ENCODE measurements around the gene SPRR2D.
"Not testable (repeated sequence)": the region's sequence is repeated elsewhere in the genome, so short reads cannot be mapped to it uniquely, and the experiment has no call there.

Gene SPRR2D

DNA sequence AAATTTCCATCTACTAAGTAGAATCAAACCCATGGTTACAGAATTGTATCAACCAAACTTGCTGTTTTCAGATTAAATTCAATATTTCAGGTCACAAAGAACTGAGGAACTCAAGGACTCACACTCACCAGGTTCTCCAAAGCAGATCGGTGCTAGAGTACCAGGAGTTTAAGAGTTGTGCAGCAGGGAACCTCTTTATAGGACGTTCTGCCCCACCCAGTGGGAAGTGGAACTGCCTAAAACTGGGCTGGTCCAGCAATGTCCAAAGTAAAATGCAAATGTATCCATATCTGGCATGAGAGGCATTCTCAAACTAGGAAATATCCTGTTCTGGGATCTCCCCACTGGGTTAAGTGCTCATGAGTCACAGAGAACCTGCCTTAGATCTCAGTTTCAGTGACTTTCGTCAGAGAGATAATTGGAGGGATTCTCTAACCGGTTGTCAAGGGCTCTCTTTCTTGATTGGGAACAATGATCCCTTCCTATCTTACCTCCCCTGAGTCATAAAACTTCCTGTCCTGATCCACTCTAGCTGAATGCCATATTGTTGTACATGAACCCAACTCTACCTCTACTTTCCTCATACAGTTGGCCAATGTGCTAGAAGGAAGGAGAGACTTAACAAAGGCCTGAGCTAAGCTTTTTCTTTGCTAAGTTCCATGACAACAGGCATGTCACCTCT, at the start of gene SPRR2D:
Gene SPRR2D (minus strand): TSS at position 171 of the 682 bp plus-strand sequence. CDS start 774 bp downstream, outside the sequence.
- DNase-seq (ENCODE audit: low spot score): no peak

DNA sequence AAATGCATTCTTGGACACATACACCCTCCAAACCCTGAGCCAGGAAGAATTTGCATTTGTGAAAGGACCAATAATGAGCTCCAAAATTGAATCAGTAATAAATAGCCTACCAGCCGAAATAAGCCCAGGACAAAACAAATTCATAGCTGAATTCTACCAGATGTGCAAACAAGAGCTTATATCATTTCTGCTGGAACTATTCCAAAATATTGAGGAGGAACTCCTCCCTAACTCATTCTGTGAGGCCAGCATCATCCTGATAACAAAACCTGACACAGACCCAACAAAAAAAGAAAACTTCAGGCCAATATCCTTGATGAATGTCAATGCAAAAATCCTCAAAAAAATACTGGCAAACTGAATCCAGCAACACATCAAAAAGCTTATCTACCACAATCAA, 46.7 kb upstream of the SPRR2D start:
- DNase-seq (ENCODE audit: low spot score): no peak

DNA sequence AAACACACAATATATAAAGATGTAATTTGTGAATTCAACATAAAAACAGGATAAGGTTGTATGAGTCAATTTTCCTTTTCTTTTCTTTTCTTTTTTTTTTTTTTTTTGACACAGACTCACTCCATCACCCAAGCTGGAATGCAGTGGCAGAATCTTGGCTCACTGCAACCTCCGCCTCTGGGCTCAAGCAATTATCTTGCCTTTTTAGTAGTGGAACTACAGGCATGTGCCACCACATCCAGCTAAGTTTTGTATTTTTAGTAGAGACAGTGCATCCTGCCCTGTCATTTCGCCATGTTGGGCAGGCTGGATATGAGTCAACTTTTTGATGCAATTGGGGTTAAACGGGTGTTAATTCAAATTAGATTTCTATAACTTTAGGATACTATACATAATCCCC, 40.8 kb upstream of the SPRR2D start:
- DNase-seq (ENCODE audit: low spot score): no peak

DNA sequence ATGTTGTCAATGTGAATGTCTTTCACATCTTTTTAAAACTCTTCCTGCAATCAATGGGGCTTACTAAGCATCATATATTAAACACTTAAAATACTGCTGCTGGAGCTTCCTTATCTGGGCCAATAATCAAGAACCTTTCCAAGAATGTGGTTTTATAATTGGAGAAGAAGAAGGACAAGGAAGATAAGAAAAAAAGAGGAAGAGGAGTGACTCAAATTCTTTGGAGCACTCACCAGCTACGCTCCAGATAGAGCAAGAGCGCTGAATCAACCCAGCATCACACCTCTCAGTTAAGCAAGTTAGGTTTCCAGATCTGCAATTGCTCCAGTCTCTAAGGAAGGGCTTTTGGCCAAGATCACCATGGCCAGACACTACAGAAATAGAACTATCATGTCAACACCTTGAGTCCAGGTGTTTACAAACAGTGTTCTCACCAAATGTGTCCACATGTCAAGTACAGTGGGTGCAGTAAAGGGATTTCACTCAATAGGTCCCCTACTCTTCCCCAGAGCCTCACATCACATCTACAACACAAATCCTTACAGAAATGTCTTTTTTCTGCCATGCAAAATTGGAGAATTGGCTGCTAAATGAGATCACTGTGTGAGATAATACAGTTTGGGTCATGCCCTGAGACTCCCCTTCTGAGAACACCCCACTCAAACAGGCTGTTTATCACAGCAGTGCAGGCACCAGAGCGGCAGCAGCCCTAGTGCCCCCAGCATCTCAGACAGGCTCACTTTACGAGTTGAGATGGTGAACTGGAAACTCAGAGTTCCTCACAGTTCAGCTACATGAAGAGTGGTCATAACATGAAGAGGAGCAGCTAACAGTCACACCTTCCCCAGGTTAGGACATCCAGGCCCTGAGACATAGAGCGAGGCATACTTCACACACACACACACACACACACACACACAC, 32.1 kb upstream of the SPRR2D start:
- DNase-seq (ENCODE audit: low spot score): no peak

DNA sequence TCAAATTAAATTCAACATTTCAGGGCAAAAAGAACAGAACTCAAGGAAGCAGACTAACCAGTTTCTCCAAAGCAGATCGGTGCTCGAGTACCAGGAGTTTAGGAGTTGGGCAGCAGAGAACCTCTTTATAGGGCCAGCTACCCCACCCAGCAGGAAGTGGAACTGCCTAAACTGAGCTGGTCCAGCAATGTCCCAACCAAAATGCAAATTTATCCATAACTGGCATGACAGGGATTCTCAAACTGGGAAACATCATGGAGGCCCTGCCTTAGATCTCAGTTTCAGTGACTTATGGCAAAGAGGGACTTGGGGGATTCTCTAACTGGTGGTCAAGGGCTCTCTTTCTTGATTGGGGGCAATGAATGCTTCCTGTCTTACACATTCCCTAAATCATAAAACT, 30.6 kb upstream of the SPRR2D start, which contains the start of gene SPRR2B:
Gene SPRR2B (minus strand): TSS at position 101 of the 400 bp plus-strand sequence. CDS start 772 bp downstream, outside the sequence.
- DNase-seq (ENCODE audit: low spot score): no peak

DNA sequence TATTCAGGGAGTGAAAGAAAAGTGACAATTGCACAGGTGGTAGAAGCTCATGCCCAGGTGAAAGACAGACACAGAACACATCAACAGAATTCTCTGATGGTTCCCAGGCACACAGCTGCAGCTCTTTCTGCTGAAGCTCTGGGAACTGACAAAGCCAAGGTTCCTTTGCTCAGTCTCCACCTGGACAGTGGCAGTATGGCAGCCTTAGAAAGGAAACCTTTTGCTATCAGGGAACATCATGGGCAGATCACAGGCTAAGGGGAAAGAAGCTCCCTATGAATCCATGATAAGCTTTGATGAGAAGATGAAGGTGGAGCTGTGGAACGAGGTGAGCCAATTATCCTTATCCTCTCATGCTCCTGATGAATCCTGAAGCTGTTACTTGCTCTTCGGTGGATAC, 29.3 kb upstream of the SPRR2D start:
- DNase-seq (ENCODE audit: low spot score): no peak

DNA sequence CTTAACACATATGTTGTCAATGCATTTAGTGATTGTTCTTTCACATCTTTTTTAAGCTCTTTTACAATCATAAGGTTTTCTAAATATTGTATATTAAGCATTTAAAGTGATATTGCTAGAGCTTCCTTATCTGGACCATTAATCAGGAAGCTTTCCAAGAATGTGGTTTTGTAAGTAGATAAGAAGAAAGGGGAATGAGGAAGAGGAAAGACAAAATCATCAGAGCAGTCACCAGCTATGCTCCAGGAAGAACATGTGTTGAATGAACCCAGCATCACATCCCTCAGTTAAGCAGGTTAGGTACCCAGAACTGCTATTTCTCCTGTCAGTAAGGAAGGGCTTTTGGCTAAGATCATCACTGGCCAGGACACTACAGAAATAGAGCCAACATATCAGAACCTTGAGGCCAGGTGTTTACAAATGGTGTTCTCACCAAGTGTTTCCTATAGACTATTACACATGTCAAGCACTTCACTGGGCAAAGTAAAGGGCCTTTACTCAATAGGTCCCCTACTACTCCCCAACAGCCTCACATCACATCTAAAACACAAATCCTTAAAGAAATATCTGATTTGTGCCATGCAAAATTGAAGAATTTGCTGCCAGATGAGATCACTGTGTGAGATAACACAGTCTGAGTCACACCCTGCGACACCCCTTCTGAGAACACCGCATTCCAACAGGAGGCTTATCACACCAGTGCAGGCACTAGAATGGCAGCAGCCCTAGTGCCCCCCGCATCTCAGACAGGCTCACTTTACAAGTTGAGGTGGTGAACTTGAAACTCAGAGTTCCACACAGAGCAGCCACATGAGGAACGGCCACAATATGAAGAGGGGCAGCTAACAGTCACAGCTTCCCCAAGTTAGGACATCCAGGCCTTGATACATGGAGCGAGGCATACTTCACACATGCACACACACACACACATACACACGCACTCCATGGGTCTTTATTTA, 18.2 kb upstream of the SPRR2D start:
- no peak for DNase-seq (ENCODE audit: low spot score)

DNA sequence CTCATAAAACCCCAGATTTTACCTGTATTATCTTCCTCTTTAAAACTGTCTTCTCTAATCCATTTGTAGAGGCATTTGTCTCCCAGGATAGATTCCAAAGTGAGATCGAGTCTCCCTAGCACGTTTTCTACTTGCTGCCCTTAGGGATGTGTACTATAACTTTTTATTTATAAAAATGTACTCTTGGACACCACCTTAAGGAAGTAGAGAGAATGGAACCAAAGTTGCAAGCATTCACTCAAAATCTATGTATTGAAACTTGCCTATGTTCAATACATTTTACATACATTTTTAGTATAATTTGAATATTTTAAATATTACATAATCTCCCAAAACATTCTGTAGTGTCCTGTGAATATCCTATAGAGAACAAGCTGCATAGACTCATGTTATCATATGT, 17.2 kb upstream of the SPRR2D start:
- DNase-seq (ENCODE audit: low spot score): no peak

DNA sequence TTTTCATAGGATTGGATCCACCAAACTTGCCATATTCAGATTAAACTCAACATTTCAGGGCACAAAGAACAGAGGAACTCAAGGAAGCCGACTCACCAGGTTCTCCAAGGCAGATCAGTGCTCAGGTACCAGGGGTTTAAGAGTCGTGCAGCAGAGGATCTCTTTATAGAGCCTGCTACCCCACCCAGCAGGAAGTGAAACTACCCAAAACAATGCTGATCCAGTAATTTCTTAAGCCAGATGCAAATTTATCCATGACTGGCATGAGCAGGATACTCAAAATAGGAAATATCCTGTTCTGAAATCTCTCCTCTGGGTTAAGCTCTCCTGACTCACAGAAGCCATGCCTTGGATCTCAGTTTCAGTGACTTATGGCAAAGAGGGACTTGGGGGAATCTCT, 16.5 kb upstream of the SPRR2D start, which contains the start of gene SPRR2A:
Gene SPRR2A (minus strand): TSS at position 138 of the 400 bp plus-strand sequence. CDS start 777 bp downstream, outside the sequence.
- DNase-seq (ENCODE audit: low spot score): no peak

DNA sequence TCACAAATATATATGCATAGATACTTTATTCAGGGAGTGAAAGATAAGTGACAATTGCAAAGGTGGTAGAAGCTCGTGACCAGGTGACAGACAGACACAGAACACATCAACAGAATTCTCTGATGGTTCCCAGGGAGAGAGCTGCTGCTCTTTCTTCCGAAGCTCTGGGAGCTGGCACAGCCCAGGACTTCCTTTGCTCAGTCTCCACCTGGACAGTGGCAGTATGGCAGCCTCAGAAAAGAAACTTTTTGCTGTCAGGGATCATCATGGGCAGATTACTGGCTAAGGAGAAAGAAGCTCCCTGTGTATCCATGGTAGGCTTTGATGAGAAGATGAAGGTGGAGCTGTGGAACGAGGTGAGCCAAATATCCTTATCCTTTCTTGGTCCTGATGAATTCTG, 15.2 kb upstream of the SPRR2D start:
- DNase-seq (ENCODE audit: low spot score): not testable (repeated sequence)

DNA sequence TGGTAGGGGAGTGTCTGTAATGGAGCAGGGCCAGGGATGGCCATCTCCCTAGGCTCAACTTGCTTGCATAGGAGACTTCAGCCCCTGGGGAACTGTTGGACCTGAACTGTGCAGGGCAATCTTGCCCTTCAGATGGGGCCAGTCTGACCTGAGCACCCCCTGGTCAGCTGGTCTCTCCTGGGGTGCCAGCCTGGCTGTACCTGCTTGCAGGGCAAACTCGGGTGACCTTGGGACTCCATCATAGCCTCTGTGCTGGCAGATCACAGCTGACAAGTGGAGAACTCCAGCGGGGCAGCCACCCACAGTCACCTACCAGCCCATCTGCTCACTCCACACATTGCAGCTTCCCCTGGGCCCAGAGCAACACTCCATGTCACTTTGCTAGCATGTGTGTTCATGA, 8.3 kb upstream of the SPRR2D start:
- DNase-seq (ENCODE audit: low spot score): no peak

DNA sequence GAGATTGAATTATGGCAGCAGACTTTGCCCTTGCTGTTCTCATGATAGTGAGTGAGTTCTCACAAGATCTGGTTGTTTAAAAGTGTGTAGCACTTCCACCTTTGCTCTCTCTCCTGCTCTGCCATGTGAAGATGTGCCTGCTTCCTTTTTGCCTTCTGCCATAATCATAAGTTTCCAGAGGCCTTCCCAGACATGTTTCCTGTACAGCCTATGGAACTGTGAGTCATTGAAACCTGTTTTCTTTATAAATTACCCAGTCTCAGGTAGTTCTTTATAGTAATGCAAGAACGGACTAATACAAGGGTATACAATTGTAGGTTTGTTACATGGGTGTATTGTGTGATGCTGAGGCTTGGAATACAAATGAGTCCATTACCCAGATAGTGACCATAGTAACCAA, 5.7 kb downstream of the SPRR2D start:
- DNase-seq (ENCODE audit: low spot score): no peak

DNA sequence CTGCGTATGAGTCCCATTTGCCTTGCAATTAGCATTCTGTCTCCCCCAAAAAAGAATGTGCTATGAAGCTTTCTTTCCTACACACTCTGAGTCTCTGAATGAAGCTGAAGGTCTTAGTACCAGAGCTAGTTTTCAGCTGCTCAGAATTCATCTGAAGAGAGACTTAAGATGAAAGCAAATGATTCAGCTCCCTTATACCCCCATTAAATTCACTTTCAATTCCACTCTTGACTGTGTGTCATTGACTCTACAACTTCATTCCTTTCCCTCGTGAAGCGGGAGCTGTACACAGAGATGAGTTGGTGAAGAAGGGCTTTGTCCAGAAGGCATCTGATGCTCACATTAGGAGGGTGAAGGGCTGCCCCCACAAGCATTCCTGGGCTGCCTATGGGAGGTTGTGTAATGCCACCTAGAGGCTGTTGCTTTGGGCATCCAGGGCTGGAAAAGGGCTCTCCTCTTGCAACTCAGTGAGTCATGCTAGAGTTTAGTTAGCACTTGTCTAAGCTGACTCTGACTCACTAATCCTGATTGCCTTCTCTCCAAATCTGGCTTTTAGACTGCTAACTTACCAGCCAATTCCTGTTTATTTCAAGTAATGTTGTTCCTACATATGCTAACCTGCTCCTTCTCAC, 8.1 kb downstream of the SPRR2D start:
- no peak for DNase-seq (ENCODE audit: low spot score)

DNA sequence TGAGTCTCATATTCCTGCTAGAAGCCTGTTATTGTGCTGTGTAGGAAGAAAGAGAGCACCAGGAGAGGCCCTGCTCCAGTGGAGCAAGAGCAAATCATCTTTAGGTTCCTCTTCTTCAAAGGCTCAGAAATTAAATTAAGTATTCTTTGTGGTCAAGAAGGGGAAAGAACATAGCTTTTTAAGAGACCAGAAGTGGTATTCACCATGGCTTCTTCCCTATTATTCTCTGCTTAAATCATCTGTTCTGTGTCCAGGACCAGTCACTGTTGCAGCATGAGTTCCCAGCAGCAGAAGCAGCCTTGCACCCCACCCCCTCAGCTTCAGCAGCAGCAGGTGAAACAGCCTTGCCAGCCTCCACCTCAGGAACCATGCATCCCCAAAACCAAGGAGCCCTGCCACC, 8.8 kb downstream of the SPRR2D start:
- DNase-seq (ENCODE audit: low spot score): no peak

DNA sequence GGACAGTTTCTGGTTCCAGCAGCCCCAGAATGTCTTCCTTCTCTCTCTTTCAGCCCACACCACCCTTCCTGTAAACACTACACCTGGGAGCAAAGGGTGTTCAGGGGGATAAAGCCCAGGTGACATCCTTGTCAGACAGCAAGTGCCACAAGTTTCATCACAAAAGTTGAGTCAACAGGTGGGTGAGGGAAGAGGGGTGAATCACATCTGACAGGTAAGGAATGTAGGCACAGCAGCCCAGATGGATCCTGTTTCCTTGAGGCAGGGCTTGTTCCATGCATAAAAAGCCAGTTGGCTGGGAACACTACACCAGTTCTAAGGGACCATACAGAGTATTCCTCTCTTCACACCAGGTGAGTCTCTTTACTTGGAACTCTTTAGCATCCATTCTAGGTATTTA, 10.0 kb downstream of the SPRR2D start, which contains the start of gene SPRR1B:
Gene SPRR1B (plus strand): TSS at position 309 of the 400 bp plus-strand sequence. CDS start 1,143 bp downstream, outside the sequence.
- DNase-seq (ENCODE audit: low spot score): no peak

DNA sequence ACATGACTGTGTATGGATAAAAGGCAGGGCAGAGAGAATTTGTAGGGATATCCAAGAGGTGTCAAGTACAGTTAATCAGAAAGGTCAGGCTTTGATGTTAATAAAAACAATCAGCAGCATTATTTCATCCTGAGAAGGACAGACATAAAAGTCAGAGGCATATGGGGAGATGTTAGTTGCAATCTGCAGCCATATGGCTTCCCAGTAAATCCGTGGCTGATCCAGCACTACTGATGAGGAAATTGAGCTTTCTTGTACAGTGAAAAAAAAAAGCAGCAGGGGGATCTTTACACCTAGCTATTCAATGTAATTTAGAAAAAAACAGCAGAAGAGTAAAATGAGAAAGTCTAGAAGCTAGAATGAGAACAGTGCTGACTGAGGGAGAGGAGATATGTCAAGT, 12.2 kb downstream of the SPRR2D start:
- no peak for DNase-seq (ENCODE audit: low spot score)

DNA sequence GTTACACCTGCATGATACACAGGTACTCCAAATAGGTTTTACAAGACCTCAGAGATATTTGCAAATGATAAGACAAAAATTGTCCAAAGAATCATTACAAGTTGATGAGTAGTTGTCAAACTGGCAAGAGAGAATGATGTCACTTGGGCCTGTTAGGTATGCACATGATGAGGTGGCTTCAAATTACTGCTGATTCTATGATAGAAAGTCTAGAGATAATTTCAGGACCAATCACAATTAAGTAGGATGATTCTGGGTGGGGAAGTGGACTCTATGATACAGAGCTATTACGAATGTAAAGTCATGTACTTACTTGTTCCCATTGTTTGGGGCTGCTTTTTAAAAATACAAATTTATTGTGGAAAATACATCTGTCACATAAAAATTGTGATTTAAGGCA, 15.1 kb downstream of the SPRR2D start:
- DNase-seq (ENCODE audit: low spot score): no peak

DNA sequence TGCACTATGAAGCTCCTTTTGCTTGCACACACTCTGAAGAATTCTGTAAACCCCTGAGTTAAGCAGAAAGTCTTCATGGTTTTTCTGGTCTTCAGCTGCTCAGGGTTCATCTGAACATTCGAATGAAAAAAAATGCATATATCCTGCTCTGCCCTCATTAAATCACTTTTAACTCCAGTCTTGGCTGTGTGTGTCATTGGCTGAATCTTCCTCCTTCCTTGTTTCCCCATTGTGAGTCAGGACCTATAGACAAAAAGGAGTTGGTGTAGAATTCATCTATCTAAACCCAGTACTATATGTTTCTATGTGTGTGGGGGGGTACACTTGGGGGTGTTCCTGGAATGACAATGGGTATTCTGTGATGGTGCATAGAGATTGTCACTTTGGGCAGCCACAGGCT, 16.5 kb downstream of the SPRR2D start:
- no peak for DNase-seq (ENCODE audit: low spot score)

DNA sequence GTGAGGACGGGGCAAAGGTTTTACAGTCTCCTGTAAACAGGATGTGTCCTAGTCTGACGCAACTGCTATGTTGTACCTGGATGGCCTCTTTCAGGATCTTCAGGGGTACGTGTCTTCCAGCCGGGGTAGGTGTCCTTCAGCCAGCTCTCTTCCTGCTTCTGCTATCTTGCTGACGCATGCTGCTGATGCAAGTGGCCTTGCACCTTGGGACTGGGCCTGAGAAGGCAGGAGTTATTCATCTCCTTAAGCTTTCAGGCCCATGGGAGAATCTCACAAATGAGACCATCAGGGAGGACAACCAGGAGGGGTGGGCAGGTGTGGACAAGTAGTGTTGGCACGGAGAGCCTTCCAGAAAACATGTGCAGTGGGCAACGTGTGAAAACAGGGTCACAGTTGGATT, 17.8 kb downstream of the SPRR2D start:
- no peak for DNase-seq (ENCODE audit: low spot score)

DNA sequence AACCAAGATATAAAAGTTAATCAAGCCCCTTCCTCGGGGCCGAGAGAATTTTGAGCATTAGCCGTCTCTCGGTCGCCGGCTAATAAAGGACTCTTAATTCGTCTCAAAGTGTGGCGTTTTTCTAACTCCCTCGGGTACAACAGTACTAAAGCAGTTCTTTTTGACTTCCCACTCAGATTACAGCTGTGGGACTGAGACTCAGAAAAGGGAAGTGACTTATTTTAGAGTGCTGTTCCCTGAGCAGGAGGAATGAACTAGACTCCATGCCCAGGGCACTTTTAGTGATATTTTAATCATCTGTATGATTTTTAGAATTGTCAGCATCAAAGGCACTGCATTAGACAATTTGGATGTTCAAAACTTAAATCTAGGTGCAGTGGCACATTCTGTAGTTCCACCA, 18.6 kb downstream of the SPRR2D start:
- DNase-seq (ENCODE audit: low spot score): not testable (repeated sequence)

DNA sequence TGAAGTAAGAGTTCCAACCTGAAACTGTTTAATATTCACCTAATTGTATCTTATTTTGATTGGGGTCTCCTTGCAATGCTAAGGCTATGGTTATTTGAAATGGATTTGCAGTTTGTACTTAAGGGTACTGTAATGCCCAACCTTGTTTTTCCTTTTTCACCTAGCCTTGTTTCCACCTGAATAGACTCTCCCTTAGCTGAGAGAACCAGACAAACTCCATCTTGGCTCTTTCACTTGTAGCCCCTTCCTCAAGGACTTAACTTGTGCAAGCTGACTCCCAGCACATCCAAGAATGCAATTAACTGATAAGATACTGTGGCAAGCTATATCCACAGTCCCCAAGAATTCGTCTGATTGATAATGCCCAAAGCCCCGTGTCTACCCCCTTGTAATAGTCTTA, 19.1 kb downstream of the SPRR2D start:
- not testable (repeated sequence) for DNase-seq (ENCODE audit: low spot score)
